ENCODE data around the gene IL10RB.

The IL10RB gene

GRCh38 chr21:33234635-33235520, 31.3 kb upstream of the IL10RB start:
- no peak for TF ChIP-seq CTCF (IDR thresholded peaks at IDR 0.05)
- Mint-ChIP-seq H3K27ac (no peak overlapping the region), H3K36me3 (ENCODE audit: low read depth) (peaks cover 47% of the 10 kb centered on the region), H3K4me3 (no peak overlapping the region), H3K9me3 (peaks cover 35% of the 10 kb centered on the region), H3K4me1 (peaks cover 8% of the 10 kb centered on the region), H3K27me3 (ENCODE audit: low read depth, poor library complexity) (peaks cover 6% of the 10 kb centered on the region)
- no peak for DNase-seq

DNA sequence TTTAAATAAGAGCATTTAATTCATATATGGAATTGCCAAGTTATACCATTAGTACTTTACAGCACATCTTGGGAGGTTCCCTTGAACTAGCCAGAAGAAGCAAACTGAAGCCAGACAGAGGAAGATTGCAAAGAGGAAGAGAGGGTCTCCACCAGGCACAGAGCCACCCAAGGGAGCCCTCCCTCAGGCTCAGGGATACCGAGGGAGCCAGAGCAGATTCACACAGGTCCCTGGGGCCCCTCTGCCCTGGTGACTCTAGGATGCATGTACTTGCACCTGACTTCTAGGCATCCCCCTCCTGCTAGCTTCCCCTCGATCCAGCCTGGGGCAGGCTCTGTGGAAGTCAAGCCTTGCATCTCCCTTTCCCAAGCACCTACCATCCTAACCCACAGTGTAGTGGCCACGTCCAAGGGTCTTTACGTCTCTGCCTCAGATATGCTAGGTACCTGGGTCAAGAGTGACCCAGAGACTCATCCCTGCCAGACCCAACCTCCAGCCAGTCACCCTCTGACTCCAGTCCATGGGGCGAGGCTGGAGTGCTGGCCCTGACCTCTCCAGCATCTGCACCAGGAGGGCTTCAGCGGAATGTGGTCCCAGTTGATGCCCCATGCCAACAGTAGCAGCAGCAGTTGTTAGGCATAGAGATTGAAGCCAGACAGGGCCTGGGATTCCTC, 30.0 kb upstream of the IL10RB start:
- H3K36me3 Mint-ChIP-seq (ENCODE audit: low read depth) = peaks cover 56% of the 10 kb centered on the region
- peaks cover 8% of the 10 kb centered on the region for H3K4me1 Mint-ChIP-seq
- no peak overlapping the region for H3K27ac Mint-ChIP-seq
- peaks cover 39% of the 10 kb centered on the region for H3K9me3 Mint-ChIP-seq
- TF ChIP-seq CTCF (IDR thresholded peaks at IDR 0.05) = no peak
- DNase-seq = no peak
- H3K27me3 Mint-ChIP-seq (ENCODE audit: low read depth, poor library complexity) = peaks cover 6% of the 10 kb centered on the region
- H3K4me3 Mint-ChIP-seq = no peak overlapping the region

DNA sequence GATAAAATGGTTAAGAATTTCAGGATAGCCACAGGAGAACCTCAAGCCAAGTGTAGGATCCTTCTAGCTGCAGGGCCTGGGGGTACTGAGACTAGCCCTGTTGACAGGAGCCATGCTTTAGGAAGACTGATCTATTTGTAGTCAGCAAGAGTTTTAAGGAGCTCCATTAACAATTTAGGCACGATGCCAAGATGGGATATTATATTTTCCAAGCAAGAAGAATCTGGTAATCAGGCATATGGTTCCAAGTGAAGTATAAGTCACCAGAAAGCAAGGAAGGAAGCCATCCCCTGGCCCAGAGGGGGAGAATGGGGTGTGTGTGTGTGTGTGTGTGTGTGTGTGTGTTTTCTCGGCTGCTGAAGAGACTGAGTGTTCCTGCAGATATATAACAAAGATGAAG, 29.4 kb upstream of the IL10RB start:
- Mint-ChIP-seq H3K27ac (no peak overlapping the region), H3K27me3 (ENCODE audit: low read depth, poor library complexity) (peaks cover 6% of the 10 kb centered on the region), H3K9me3 (peaks cover 39% of the 10 kb centered on the region), H3K36me3 (ENCODE audit: low read depth) (peaks cover 62% of the 10 kb centered on the region), H3K4me1 (peaks cover 5% of the 10 kb centered on the region), H3K4me3 (no peak overlapping the region)
- DNase-seq = no peak
- no peak for TF ChIP-seq CTCF (IDR thresholded peaks at IDR 0.05)

- TF ChIP-seq CTCF (IDR thresholded peaks at IDR 0.05) = no peak
- H3K9me3 Mint-ChIP-seq = peaks cover 43% of the 10 kb centered on the region
Measured at GRCh38 chr21:33237486-33237885, 28.7 kb upstream of the IL10RB start.

DNA sequence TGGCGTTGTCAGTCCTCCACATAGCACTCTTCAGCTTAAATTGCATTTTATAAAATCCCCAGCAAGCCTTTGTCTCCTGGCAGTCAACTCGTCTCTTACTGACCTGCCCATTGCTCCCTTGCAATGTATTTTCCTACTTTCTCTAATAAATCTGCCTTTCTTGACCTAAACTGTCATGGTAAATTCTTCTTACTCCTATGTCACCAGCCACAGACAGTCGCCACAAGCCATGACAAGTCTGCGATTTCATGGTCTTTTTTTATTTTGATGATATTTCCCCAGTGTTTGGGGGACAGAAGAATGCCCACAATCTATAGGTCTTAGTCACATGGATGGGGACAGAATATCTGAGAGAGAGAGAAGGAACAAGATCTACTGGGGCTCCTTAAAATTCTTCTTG, 28.0 kb upstream of the IL10RB start:
- Mint-ChIP-seq H3K4me1 (no peaks in the 10 kb centered on the region), H3K27me3 (ENCODE audit: low read depth, poor library complexity) (peaks cover 2% of the 10 kb centered on the region), H3K27ac (no peak overlapping the region), H3K36me3 (ENCODE audit: low read depth) (peaks cover 66% of the 10 kb centered on the region), H3K4me3 (no peak overlapping the region), H3K9me3 (peaks cover 43% of the 10 kb centered on the region)
- no peak for DNase-seq
- no peak for TF ChIP-seq CTCF (IDR thresholded peaks at IDR 0.05)

More at GRCh38 chr21:33237486-33237885, 28.7 kb upstream of the IL10RB start:
- no peaks in the 10 kb centered on the region for H3K4me1 Mint-ChIP-seq
- H3K27ac Mint-ChIP-seq = no peak overlapping the region
- peaks cover 6% of the 10 kb centered on the region for H3K27me3 Mint-ChIP-seq (ENCODE audit: low read depth, poor library complexity)
- H3K4me3 Mint-ChIP-seq = no peak overlapping the region
- H3K36me3 Mint-ChIP-seq (ENCODE audit: low read depth) = peaks cover 69% of the 10 kb centered on the region
- no peak for DNase-seq

Measured in nephron progenitor cell (in vitro differentiated cells).